ENCODE results near the gene CDH23.

- no peak for TF ChIP-seq RAD21 (conservative IDR thresholded peaks at IDR 0.05)
- TF ChIP-seq, protein P1, sequence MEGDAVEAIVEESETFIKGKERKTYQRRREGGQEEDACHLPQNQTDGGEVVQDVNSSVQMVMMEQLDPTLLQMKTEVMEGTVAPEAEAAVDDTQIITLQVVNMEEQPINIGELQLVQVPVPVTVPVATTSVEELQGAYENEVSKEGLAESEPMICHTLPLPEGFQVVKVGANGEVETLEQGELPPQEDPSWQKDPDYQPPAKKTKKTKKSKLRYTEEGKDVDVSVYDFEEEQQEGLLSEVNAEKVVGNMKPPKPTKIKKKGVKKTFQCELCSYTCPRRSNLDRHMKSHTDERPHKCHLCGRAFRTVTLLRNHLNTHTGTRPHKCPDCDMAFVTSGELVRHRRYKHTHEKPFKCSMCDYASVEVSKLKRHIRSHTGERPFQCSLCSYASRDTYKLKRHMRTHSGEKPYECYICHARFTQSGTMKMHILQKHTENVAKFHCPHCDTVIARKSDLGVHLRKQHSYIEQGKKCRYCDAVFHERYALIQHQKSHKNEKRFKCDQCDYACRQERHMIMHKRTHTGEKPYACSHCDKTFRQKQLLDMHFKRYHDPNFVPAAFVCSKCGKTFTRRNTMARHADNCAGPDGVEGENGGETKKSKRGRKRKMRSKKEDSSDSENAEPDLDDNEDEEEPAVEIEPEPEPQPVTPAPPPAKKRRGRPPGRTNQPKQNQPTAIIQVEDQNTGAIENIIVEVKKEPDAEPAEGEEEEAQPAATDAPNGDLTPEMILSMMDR (IDR thresholded peaks at IDR 0.05; ENCODE audit: poor library complexity, severe bottlenecking), result no peak
- no peak for TF ChIP-seq EZH2 (IDR thresholded peaks at IDR 0.05; ENCODE audit: borderline replicate concordance, insufficient read depth, low read length, poor library complexity, severe bottlenecking)
- no peak for TF ChIP-seq TAF1 (IDR thresholded peaks at IDR 0.05; ENCODE audit: low read depth)
These were observed 29.4 kb upstream of the CDH23 start for GRCh38 chr10:71367271-71367670.

Data from neural cell (in vitro differentiated cells).